ENCODE results near the gene DNMT3A.
A peak's percentile ranks its signal among the peaks of the same experiment; 100 is the strongest.

DNMT3A gene

DNA sequence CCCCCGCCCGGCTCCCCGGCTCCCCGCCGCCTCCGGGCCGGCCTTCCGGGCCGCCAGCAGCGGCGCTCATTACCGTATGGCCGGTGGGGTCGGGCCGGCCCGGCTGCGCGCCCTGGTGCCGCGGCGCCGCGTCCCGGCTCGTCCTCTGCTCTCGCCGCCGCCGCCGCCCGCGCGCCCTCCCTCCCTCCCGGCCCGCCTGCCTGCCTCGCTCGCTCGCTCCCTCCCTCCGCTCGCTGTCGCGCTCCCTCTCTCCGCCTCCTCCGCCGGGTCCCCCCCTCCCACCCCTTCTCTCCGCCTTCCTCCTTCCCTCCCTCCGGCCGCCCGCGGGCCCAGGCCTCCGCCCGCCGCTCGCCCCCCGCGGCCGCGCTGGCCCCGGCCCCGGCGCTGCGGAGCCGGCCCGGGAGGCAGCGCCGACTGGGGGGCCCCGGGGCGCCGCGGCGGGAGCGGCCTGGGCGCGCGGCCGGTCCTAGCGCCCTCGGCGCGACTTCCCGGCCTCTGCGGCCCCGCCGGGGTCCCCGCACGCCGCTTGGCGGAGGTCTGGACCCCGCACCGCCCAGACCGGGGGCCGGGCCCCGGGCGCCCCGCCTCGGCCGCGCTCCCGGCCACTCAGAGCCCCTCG, at the start of gene DNMT3A:
TSS of gene DNMT3A (minus strand) at position 173 of the 619 bp plus-strand sequence. CDS start 27,941 bp downstream, outside the sequence.
- DNase-seq (ENCODE audit: low read depth in 2 of 2, low spot score in 1 of 2) = peak in 1 of 2 donors; percentile 41

DNA sequence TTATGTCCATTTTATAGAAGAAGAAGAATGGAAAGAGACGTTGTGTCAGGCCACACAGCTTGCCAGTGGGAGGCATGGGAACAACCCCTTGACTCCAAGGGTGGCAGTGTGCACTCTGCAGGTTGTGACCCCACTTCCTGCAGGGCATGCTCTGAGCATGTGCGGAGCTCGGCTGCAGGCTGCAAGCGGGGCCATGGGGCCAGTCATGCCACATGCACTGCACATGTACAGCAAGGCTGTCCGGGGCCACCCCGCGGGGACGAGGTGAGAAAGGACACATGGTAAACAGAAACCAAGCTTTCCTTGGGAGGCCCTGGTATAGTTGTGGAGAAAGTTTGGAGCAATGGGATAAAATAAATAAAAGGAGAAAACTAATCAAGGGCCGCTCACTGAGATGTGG, 47.4 kb upstream of the DNMT3A start:
- DNase-seq (ENCODE audit: low read depth in 2 of 2, low spot score in 1 of 2) = no peak

GRCh38 chr2:25388491-25388890, 46.8 kb upstream of the DNMT3A start:
- no peak for DNase-seq (ENCODE audit: low read depth in 2 of 2, low spot score in 1 of 2)

DNA sequence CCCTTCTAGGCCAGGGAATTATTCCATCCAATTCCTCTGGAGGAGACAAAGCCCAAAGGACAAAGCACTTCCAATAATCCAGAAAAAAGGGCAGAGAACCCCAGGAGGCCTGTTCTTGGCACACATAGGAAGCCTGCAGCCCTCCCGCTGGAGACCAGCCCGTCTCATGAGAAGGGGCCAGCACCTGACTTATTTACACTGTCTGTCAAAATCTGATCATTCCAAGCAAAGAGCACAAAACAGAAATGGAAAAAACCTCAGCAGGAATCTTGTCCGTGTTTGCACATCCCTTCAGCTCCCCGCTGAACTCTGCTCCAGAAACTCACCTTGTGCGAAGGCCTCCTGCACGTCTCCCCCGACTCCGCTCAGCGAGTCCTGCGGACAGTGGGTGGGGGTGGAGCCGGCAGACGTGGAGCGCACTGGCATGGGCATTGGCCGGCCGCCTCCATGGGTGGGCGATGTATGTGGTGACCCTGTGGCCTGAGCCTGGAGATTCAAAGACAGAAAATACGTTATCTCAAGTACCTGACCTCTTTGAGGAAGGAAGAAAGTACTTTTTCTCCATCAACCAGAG, 46.2 kb upstream of the DNMT3A start:
- DNase-seq (ENCODE audit: low read depth in 2 of 2, low spot score in 1 of 2) = no peak

GRCh38 chr2:25386971-25387875, 45.5 kb upstream of the DNMT3A start:
- no peak for DNase-seq (ENCODE audit: low read depth in 2 of 2, low spot score in 1 of 2)

DNA sequence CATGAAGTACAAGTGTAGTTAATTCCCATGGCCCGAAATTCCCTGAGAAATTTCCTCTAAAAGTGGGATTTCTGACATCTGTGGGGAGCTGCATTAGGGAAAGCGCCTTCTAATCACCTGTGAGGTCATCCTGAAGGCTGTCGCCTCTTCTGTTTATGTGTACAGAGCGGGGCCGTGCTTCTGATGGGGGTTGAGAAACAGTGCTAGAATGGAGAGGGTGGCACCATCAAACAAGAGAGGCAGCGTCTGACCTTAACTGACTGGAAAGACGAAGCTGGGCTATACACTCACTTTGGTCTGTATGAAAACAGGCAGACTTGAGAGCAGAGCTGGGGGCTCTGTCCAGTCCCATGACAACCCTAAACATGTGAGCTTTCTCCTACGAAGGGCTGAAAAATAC, 44.2 kb upstream of the DNMT3A start:
- no peak for DNase-seq (ENCODE audit: low read depth in 2 of 2, low spot score in 1 of 2)

DNA sequence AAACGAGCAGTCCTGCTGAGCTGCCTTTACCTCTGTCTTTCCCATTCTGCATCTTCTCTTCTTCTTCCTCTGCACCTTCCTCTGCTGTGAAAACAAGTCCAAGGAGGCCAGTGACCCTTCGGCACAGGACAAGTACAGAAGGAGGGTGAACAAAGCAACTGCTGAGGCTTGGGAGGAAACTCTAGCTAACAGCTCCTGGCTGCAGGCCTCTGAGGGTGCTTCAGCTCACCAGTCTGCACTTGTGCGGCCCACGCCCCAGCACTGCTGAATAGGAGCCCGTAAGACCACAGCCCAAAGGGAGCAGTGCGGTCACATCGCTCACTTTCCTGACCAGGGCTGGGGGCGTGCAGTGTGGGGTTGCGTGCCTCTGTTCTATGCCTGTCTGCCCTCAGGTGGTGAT, 42.1 kb upstream of the DNMT3A start:
- no peak for DNase-seq (ENCODE audit: low read depth in 2 of 2, low spot score in 1 of 2)

GRCh38 chr2:25381502-25381901, 39.8 kb upstream of the DNMT3A start:
- DNase-seq (ENCODE audit: low read depth in 2 of 2, low spot score in 1 of 2) = no peak

DNA sequence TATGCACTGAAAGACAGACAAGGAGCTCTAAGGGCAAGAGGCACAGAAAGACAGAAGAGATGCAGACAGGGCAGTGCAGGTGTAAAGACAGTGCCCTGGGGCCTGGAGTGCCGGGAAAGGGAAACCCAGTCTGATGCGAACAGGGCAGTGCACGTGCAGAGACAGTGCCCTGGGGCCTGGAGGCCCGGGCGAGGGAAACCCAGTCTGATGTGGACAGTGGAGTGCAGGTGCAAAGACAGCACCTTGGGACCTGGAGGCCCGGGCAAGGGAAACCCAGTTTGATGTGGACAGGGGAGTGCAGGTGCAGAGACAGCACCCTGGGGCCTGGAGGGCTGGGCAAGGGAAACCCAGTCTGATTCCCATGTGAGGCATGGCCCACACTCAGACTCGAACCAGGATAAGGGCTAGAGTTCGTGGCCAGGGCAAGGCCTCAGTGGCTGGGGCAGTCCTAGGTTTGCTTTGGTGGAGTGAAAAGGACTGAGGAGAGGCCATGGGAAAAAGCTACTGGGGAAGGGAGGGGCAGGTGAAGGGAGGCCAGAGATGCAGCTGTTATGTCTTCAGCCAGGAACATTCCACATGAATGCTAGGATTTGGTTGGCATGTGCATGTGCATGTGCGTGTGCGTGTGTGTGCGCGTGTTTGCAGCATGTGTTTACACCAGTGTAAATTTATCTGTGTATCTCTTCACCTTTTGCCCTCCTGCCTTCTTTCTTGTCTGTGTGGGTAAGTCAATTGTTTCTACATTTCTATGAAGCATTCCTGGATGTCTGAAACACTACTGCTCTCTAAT, 39.1 kb upstream of the DNMT3A start:
- DNase-seq (ENCODE audit: low read depth in 2 of 2, low spot score in 1 of 2) = no peak

DNA sequence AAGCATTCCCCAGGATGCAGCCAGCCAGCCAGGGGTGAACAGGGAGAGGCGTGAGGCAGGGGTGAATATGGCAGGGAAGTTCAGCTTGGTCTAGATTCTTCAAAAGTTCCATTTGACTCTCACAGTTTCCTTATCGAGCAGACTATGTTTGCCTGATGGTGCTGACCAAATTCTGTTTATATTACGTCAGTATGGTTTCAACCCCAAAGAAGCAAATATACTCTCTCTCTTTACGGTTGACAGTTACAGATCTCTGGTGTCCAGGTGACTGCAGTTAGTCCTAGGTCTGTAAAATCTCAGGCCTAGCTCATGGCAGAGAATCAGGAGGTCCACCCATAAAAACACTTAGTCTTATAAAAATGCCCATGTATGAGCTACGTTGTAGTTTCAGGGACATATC, 38.3 kb upstream of the DNMT3A start:
- no peak for DNase-seq (ENCODE audit: low read depth in 2 of 2, low spot score in 1 of 2)

- DNase-seq (ENCODE audit: low read depth in 2 of 2, low spot score in 1 of 2) = no peak
These were observed 37.8 kb upstream of the DNMT3A start for GRCh38 chr2:25379535-25379934.

DNA sequence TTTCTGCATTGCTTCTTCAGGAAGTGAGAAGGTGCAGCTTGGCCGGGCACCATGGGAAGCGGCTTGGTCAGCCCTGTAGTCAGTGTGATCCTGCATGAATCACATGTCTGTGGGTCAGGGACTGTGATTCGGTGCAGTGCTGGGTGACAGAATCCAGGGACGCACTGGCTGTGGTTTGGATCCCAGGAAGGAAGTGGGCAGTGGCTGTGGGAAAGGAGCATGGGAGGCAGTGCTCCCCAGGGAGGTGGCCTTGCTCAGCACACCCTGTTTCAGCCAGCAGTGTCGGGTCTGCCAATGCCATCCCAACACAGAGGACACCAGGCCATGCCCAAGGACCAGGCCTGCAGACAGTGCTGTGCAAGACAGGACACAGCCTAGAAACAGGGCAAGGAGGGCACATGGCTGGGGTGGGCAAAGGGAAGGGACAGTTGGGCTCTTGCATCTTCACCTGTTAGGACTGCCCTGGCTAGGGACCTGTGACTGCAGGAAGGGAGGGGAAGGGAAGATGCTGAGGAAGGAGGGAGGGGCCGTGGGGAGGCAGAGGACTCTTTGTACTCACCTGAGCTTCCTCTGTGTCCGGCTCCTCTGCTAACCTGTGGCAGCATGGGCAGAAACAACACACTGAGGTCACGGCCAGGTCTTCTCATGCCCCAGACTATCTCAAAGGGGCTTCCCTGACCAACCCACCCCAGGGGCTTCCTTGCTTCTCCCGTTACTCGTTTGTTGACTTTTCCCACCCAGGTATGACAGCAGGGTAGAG, 37.2 kb upstream of the DNMT3A start:
- DNase-seq (ENCODE audit: low read depth in 2 of 2, low spot score in 1 of 2) = no peak

- no peak for DNase-seq (ENCODE audit: low read depth in 2 of 2, low spot score in 1 of 2)
These were observed 36.2 kb upstream of the DNMT3A start for GRCh38 chr2:25377822-25378421.

DNA sequence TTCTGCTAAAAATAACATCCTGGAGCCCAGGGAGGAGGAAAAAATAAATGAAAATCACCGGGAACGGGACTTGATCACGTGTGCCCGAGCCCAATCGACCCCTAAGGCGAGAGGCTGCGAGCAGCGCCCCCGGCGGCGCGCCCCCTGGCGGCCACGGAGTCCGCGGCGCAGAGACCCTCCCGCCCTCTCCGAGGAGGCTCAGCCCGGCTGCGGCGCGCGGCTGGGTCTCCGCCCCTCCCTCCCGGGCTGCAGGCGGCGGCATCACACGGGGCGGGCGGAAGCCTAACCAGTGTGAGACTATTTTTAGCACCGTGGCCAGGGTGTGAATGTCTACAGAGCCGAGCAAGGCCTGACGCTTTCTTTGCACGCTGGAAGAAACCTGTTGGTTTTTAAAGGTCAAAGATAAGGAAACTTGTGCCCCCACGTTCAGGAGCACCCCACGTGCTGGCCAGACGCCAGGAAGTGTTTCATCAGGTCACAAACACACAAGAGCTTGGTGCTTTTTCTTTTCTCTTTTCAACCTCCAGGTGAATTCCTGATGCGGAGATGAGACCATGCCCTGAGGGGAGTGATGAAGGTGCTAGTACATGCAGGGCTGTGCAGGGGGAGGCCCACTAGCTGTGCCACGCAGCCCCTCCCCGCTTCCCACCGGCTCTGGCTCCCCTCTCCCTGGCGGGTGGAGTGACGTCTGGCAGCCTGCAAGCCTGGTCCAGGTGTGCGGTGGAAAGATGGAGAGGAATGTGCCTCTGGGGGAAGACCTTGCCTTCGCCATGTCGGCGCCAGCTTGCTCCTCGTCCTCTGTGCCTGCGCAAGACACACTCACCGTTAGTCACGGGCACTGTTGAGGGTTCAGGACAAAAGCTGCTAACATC, 35.3 kb upstream of the DNMT3A start:
- peak; percentile 75 to 84 for DNase-seq (ENCODE audit: low read depth in 2 of 2, low spot score in 1 of 2)

DNA sequence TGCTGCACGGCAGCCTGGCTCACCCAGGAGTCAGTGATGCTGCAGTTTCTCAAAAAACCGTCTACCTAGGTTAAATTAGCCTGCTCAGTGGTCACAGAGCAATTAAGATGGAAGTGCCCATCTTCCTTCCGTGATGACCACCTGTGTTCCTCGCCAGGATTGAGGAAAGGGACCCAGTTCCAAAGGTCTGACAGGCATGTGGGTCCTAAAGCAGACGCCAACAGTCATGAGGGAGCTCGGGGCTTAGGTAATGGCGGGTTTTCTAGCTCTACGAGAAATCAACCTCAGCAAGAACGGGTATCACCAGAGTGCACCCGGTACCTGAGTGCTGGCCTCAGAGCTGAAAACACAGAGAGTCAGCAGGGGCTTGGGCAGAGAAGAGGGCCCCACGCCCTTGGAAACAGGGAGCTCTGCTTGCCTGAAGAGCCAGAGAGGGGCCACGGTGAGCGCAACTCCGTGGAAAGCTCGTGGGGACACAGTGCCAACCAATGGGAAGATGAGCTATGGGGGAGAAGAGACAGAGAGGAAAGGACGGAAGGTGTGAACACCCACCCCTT, 34.3 kb upstream of the DNMT3A start:
- no peak for DNase-seq (ENCODE audit: low read depth in 2 of 2, low spot score in 1 of 2)

DNA sequence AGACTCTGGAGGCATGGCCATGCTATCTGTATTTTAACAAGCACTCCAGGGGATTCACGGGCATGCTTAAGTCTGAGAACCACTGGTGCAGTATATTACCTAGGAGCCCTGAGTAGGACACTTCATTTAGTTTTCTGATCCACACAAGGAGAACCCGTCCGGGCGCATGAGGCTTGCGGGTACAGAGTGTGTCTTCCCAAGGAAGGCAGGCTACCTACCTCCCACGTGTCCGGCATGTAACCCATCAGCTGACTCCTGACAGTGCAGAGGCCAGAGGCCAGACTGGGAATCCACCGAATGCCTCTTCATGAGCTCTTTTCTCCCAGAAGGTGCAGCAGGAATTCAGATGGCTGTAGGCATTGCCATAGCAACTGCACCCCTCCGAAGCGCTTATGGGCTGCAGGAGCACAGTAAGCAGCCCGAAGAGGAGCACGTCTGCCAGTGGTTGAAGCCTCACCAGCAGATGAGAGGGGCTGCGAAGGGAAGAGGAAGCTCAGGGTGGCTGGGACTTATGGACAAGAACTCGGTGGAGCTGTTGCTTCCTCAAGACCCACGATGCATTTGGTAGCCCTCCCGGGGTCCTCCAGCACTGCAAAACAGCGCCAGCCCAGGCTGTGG, 33.8 kb upstream of the DNMT3A start:
- no peak for DNase-seq (ENCODE audit: low read depth in 2 of 2, low spot score in 1 of 2)

DNA sequence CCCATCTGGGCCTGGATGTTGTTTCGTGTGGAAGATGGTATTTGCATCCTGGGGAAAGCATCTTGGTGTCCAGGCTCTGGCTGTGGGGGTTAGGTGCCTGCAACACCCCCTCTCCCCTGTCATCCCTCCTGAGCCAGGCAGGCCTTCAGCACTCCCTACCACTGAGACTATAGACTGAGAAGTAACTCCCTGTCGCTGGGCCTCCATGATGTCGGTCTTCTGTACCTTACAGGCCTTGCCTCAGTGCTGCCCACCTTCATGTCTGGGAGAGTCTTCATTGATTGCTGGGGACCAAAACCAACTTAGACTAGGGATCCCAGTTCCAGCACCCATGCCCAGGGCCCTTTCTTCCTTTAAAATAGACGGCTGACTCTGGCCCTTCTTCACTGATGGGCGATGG, 33.1 kb upstream of the DNMT3A start:
- no peak for DNase-seq (ENCODE audit: low read depth in 2 of 2, low spot score in 1 of 2)

DNA sequence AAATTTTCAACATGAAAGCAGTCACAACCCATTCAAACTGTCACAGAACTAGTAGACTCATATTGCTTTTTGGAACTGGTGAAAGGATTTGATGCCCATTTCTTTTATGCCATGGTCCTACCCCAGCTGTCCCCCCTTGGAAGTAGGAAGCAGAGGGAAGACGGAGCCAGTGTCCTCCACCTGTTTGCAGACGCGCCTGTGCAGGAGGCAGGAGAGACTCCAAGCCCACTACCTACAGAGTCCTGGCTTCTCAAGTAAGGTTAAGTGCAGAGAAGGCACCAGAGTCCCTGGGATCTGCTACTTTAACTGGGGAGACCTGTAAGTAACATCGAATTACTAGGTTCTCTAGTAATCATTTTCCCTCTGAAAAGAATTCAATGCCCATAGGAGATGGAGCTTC, 32.7 kb upstream of the DNMT3A start:
- DNase-seq (ENCODE audit: low read depth in 2 of 2, low spot score in 1 of 2) = no peak

Measured in stimulated activated CD8-positive, alpha-beta memory T cell treated with anti-CD3 and anti-CD28 coated beads, Interleukin-4, amount 100 ng/mL, for 1 hour (primary cell).